Natural killer cell treated with Interleukin-12 subunit alpha and Interleukin-12 subunit beta and Interleukin-15 and Interleukin-18, amount 100 ng/mL, for 72 hours (primary cell): ENCODE results near the gene NAV2. TPM values are rescaled to one million over a fixed set of nuclear protein-coding genes. Genes with fewer than 3 reads are reported as not detected.
"Not testable (repeated sequence)": the region's sequence is repeated elsewhere in the genome, so short reads cannot be mapped to it uniquely, and the experiment has no call there.

ENCODE experiments used
- ATAC-seq, 2 donors: fragments of 150-1000 bp; cut with Tn5 transposase in 1 of 2; sonication (Bioruptor Pico), chemical (Tn5 transposase) in 1 of 2; 2 replicates each; pipeline ENCODE4 v1.10.0; 2021
- DNase-seq: peaks from one replicate; pipeline ENCODE4 v3.0.0; 2022; ENCODE audit warnings: low spot score
- H3K27ac Mint-ChIP-seq, 2 donors: 1 replicate in 1 of 2; 2 replicates in 1 of 2; pipeline ENCODE4 v1.8.0; 2022; ENCODE audit warnings: mixed read lengths in 2 of 2, mild to moderate bottlenecking in 1 of 2, moderate library complexity in 1 of 2
- H3K27me3 Mint-ChIP-seq, 2 donors: 1 replicate in 1 of 2; 2 replicates in 1 of 2; pipeline ENCODE4 v1.8.0; 2022; ENCODE audit warnings: mixed read lengths in 2 of 2
- H3K36me3 Mint-ChIP-seq: one replicate; pipeline ENCODE4 v1.8.0; 2022; ENCODE audit warnings: mixed read lengths
- H3K4me1 Mint-ChIP-seq, 2 donors: 1 replicate in 1 of 2; 2 replicates in 1 of 2; pipeline ENCODE4 v1.8.0; 2022; ENCODE audit warnings: low read depth in 2 of 2, mixed read lengths in 2 of 2, mild to moderate bottlenecking in 1 of 2
- H3K4me3 Mint-ChIP-seq: one replicate; pipeline ENCODE4 v1.8.0; 2022; ENCODE audit warnings: mixed read lengths
- H3K9me3 Mint-ChIP-seq: 2 replicates; pipeline ENCODE4 v1.8.0; 2022; ENCODE audit warnings: mixed read lengths
- total RNA-seq, 2 donors: library from RNA; stranded (reverse); gene quantifications; one replicate each; pipeline ENCODE4 v1.2.3, GENCODE V29; 2022

Gene NAV2
- total RNA-seq, 2 donors from 2014 or later: 0.31 to 0.67 TPM

GRCh38 chr11:20083877-20084276 is 371.2 kb downstream of the NAV2 start:
- Mint-ChIP-seq H3K27ac (peak overlapping the region in 1 of 2 donors; percentile 12), H3K27me3 (peaks cover 21 to 22% of the 10 kb centered on the region in 2 donors), H3K4me1 (peaks cover 14 to 19% of the 10 kb centered on the region in 2 donors)
- DNase-seq, H3K36me3 Mint-ChIP-seq, H3K4me3 Mint-ChIP-seq, H3K9me3 Mint-ChIP-seq: not testable (repeated sequence)
- peak; percentile 39 to 77 for ATAC-seq

GRCh38 chr11:20084921-20085814 is 372.5 kb downstream of the NAV2 start:
- Mint-ChIP-seq H3K27ac (no peak overlapping the region), H3K4me1 (peaks cover 17 to 27% of the 10 kb centered on the region in 2 donors), H3K9me3 (no peaks in the 10 kb centered on the region), H3K27me3 (peaks cover 19 to 23% of the 10 kb centered on the region in 2 donors), H3K4me3 (no peak overlapping the region), H3K36me3 (no peaks in the 10 kb centered on the region)
- ATAC-seq (peak in 1 of 2 donors; percentile 46), DNase-seq (no peak)

DNA sequence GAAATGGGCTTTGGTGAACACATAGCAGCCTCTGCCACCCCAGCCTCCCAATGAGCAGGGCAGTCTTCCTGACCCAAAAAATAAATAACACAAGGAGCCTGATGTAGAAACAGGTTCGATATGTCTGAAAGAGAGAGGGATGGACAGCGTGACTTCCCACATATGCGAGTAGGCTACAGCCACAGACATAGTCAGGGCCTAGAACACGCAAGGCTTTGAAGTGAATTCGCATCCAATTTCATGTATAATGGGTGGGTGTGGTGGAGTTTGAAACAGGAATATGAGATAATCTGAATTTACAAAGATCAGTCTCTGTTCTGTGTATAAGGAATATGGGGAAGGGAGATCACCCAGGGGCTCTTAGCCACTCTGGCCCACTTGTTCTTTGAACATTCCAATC is 373.3 kb downstream of the NAV2 start:
- H3K4me3 Mint-ChIP-seq: no peak overlapping the region
- H3K4me1 Mint-ChIP-seq: peaks cover 17 to 27% of the 10 kb centered on the region in 2 donors
- H3K27me3 Mint-ChIP-seq: peaks cover 21% of the 10 kb centered on the region in 2 donors
- H3K9me3 Mint-ChIP-seq: no peaks in the 10 kb centered on the region
- H3K36me3 Mint-ChIP-seq: no peaks in the 10 kb centered on the region
- no peak overlapping the region for H3K27ac Mint-ChIP-seq
- no peak for ATAC-seq
- no peak for DNase-seq

DNA sequence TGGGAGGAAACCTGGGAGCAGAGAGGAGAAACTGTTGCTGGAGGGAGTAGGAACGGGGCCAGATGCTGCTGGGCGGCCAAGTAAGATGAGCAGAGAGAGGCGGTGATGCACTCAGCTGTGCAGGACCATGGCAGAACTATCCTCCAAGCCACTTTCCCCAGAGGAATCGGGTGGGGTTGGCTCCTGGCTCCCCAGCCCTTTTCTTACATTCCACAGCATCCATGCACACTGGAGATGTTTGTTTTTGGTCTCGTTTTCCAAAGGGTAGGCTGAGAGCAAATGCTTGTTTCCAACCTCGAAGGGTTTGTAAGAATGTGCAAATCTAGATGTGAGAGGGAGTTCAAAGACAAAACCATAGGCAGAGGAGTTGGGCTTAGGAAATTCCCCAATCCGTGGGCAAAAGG is 374.5 kb downstream of the NAV2 start:
- H3K27me3 Mint-ChIP-seq: peaks cover 23 to 29% of the 10 kb centered on the region in 2 donors
- ATAC-seq: no peak
- DNase-seq: no peak

GRCh38 chr11:20088397-20089225 is 376.0 kb downstream of the NAV2 start:
- H3K4me3 Mint-ChIP-seq: no peak overlapping the region
- H3K27me3 Mint-ChIP-seq: peaks cover 28 to 40% of the 10 kb centered on the region in 2 donors
- H3K36me3 Mint-ChIP-seq: no peaks in the 10 kb centered on the region
- no peaks in the 10 kb centered on the region for H3K9me3 Mint-ChIP-seq
- H3K27ac Mint-ChIP-seq: no peak overlapping the region
- ATAC-seq: no peak
- H3K4me1 Mint-ChIP-seq: peaks cover 17 to 24% of the 10 kb centered on the region in 2 donors
- DNase-seq: no peak

More for the DNA sequence above, 374.5 kb downstream of the NAV2 start:
- Mint-ChIP-seq H3K4me1 (peaks cover 17 to 27% of the 10 kb centered on the region in 2 donors), H3K9me3 (no peaks in the 10 kb centered on the region), H3K27ac (no peak overlapping the region), H3K4me3 (no peak overlapping the region), H3K36me3 (no peaks in the 10 kb centered on the region)

DNA sequence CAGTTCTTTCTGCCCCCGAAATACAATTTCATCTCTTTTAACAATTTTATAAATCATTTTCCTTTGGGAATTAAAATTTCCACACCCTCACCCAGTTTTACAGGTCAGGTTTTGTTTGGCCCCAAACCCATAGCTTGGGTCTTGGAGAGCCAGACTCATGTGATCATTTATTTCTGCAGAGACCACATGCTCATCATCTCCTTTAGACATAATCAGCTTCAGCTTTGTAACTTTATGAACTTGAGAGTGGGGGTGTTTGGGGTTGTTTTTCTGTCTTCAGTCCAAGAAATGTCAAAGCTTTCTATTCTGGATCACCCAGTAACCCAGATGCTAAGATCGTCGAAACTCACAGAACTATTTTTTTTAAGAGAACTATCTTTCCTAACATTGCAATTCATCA is 376.7 kb downstream of the NAV2 start:
- no peaks in the 10 kb centered on the region for H3K9me3 Mint-ChIP-seq
- H3K4me1 Mint-ChIP-seq: peaks cover 17 to 21% of the 10 kb centered on the region in 2 donors
- ATAC-seq (no peak), DNase-seq (no peak)
- H3K27me3 Mint-ChIP-seq: peaks cover 28 to 40% of the 10 kb centered on the region in 2 donors
- H3K4me3 Mint-ChIP-seq: no peak overlapping the region
- H3K36me3 Mint-ChIP-seq: no peaks in the 10 kb centered on the region
- no peak overlapping the region for H3K27ac Mint-ChIP-seq

DNA sequence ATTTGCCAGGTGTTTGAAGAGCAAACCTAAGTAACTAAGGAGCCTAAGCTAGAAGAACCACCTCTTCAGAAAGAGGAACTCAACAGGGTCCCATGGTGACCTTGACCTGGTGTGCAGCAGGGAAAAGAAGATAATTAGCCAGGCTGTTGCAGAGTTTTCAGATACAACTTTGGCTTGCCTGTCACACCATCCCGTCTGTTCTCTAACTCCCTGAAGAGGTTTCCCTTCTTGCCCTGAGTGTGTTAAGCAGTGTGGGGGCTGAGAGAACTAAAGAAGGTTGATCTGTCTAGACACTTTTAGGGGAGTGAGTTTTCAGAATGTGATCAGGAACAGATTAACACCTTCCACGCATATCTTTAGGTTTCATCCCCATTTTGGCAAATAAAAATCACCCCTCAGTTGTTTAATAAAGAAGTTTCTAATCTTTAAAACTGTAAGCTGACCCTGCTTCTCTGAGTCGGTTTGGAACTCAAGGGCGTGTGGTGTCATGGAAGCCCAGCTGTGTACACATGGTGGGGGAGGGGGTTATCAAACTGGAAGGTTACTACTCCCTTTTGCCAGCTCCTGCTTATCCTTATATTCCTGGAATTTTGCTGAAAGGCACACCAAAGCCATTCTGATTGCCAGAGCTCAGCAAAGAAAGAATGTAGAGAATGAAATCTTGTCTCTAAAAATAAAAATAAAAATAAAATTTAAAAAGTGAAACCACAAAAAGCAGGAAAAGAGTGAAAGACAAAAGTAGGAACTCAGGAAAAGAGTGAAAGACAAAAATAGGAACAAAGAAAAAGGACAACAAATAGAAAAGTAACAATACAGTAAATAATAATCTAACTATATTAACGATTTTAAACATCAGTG is 377.4 kb downstream of the NAV2 start:
- ATAC-seq (no peak), DNase-seq (no peak)
- H3K9me3 Mint-ChIP-seq: no peaks in the 10 kb centered on the region
- no peak overlapping the region for H3K27ac Mint-ChIP-seq
- H3K36me3 Mint-ChIP-seq: no peaks in the 10 kb centered on the region
- H3K4me3 Mint-ChIP-seq: no peak overlapping the region
- H3K4me1 Mint-ChIP-seq: peaks cover 17 to 21% of the 10 kb centered on the region in 2 donors
- H3K27me3 Mint-ChIP-seq: peaks cover 31 to 40% of the 10 kb centered on the region in 2 donors

- H3K9me3 Mint-ChIP-seq: no peaks in the 10 kb centered on the region
- peaks cover 17 to 21% of the 10 kb centered on the region in 2 donors for H3K4me1 Mint-ChIP-seq
- H3K36me3 Mint-ChIP-seq: no peaks in the 10 kb centered on the region
- peaks cover 31 to 40% of the 10 kb centered on the region in 2 donors for H3K27me3 Mint-ChIP-seq
- DNase-seq: no peak
- ATAC-seq: no peak
- no peak overlapping the region for H3K27ac Mint-ChIP-seq
- H3K4me3 Mint-ChIP-seq: no peak overlapping the region
Measured at GRCh38 chr11:20090654-20091374, 378.2 kb downstream of the NAV2 start.

GRCh38 chr11:20093775-20094174 is 381.1 kb downstream of the NAV2 start:
- Mint-ChIP-seq H3K27me3 (peaks cover 28 to 29% of the 10 kb centered on the region in 2 donors), H3K36me3 (no peaks in the 10 kb centered on the region), H3K4me3 (no peak overlapping the region), H3K9me3 (no peaks in the 10 kb centered on the region), H3K4me1 (peaks cover 4 to 9% of the 10 kb centered on the region in 2 donors), H3K27ac (no peak overlapping the region)
- DNase-seq: no peak
- ATAC-seq: no peak

DNA sequence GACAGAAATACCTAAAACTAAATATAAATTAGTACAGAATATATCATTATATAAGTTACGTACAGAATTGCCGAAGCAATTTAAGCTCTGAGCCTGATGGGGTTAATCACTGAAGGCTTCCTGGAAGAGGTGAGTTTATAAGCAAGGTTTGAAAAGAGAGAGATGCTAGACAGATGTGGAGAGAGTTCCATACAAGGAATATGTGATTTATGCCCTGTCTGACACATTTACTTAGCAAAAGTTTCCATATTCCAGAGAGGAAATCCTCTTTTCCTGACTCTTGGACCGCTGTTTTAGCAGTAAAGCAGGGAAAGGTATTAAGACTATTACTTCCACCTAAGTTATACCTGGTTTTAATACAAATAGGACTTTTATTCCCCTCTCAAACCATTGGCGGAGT is 382.6 kb downstream of the NAV2 start:
- H3K9me3 Mint-ChIP-seq: no peaks in the 10 kb centered on the region
- ATAC-seq: no peak

GRCh38 chr11:20097319-20098221 is 384.9 kb downstream of the NAV2 start:
- no peak for ATAC-seq
- Mint-ChIP-seq H3K9me3 (no peaks in the 10 kb centered on the region), H3K27me3 (peaks cover 10 to 14% of the 10 kb centered on the region in 2 donors), H3K36me3 (no peaks in the 10 kb centered on the region), H3K27ac (no peak overlapping the region), H3K4me3 (no peak overlapping the region), H3K4me1 (peaks cover 9 to 14% of the 10 kb centered on the region in 2 donors)
- no peak for DNase-seq

More for the DNA sequence above, 382.6 kb downstream of the NAV2 start:
- DNase-seq: no peak
- Mint-ChIP-seq H3K4me1 (peaks cover 9 to 13% of the 10 kb centered on the region in 2 donors), H3K36me3 (no peaks in the 10 kb centered on the region), H3K4me3 (no peak overlapping the region), H3K27ac (no peak overlapping the region), H3K27me3 (peaks cover 21 to 23% of the 10 kb centered on the region in 2 donors)

DNA sequence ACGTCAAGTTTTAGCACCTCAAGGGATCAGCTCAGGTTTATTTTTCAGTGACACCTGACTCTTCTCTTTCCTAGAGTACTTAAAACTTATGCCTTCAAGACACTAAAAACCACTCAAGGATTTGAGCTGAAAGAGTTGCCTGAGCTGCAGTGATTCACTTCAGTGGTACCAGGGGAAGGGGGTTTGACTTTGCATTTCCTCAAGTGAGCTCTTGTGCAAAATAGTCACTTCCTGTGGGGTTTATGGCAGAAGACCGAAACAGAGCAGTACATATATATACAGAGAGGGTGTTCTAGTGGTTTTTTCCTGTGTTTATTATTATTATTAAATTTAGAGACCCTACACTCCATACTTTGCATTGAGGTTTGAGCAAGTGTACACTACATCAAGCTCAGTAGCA is 386.9 kb downstream of the NAV2 start:
- Mint-ChIP-seq H3K4me1 (peaks cover 9 to 14% of the 10 kb centered on the region in 2 donors), H3K36me3 (no peaks in the 10 kb centered on the region), H3K27ac (no peak overlapping the region), H3K27me3 (peaks cover 1 to 10% of the 10 kb centered on the region in 2 donors), H3K4me3 (no peak overlapping the region), H3K9me3 (no peaks in the 10 kb centered on the region)
- ATAC-seq (no peak), DNase-seq (no peak)
